OCI-LY1 (cell line): ENCODE data around the gene ECEL1.

Experiments
- CTCF ChIP-seq: fragments of 200-600 bp; sonication (generic), shearing (Covaris generic); IDR thresholded peaks from 2 replicates; pipeline ENCODE4 v1.5.1; 2017; ENCODE audit warnings: mild to moderate bottlenecking, antibody characterized with exemption, low read length, moderate library complexity, mixed read lengths
- EZH2 ChIP-seq: fragments of 200-600 bp; sonication (generic), shearing (Covaris generic); IDR thresholded peaks from 2 replicates; pipeline ENCODE4 v1.8.0; 2017; ENCODE audit warnings: borderline replicate concordance, mixed run types, mild to moderate bottlenecking, antibody characterized with exemption, low read length, moderate library complexity, mixed read lengths

DNA sequence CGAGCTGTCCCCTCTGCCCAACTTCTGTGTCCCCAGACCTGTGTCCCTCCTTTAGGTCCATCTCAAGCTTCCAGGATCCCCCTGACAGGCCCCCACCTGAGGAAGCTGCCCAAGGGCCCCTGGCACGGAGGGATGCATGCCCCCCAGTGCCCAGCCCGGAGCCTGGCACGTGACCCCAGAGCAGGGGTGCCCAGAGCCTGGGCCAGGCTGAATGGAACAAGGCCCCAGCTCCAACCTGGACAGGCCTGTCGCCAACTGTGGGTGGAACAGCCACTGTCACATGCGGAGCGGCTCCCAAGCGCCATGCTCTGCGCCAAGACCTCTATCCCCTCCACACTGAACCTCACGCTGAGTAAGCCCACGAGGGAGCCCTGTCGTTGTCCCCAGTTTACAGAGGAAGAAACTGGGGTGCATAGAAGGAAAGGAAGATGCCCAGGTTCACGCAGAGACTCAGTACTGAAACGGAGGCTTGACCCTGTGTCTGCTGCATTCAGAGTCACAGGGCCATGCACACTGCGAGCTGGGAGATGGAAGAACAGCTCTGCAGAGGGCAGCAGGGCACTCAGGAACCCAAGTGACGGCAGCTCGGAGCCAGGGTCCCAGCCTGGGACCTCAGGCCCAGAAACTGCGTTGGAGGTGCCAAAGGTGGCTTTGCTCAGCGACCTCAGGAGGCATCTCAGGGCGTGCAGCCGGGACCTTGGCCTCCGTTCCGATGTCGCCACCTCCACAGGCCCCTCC is 5.5 kb upstream of the ECEL1 start:
- TF ChIP-seq CTCF (no peak), EZH2 (no peak)
